Bone marrow (tissue), 2 donors: ENCODE results near the gene MRPL17.

Experiments used
- DNase-seq, 2 donors: peaks; one replicate each; lab custom pipeline; 2025; lab: John Stamatoyannopoulos, UW

The MRPL17 gene

DNA sequence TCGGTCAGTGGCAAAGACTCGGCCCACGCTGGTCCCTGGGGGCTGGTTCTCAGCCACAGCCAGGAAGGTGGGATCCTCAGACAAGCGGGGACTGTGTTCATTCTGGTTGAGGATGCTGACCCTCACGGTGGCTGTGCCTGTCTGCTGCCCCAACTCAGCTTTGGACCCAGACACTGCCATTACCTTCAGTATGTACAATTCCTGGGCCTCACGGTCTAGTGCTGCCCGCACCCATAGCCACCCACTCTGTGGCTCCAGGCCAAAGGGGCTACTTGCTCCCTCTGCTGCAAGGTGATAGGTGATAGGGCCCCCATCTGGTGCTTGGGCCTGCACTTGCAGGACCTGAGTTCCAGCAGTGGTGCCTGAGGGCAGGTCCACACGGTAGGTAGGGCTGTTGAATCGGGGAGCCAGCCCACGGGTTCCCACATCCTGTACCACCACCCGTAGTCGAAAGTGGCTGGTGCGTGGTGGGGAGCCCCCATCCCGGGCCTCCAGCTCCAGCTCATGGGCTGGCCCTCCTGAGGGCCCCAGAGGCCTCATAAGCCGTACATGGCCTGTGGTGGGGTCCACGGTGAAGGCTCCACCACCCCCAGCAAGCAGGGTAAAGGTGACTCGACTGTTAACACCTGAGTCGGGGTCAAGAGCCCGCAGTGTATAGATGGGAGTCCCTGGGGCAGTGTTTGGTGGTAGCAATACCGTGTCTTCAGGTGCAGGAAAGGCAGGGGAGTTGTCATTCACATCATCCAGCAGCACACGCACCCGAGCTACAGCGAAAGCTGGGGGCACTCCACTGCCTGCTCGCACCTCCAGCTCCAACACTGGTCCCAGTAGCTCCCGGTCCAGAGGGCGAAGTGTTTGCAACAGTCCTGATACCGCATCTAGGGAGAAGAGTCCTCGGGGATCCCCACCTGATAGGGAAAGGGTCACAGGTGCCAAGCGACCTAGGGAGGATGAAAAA lies 50.7 kb downstream of the MRPL17 start:
- DNase-seq: no peak

DNA sequence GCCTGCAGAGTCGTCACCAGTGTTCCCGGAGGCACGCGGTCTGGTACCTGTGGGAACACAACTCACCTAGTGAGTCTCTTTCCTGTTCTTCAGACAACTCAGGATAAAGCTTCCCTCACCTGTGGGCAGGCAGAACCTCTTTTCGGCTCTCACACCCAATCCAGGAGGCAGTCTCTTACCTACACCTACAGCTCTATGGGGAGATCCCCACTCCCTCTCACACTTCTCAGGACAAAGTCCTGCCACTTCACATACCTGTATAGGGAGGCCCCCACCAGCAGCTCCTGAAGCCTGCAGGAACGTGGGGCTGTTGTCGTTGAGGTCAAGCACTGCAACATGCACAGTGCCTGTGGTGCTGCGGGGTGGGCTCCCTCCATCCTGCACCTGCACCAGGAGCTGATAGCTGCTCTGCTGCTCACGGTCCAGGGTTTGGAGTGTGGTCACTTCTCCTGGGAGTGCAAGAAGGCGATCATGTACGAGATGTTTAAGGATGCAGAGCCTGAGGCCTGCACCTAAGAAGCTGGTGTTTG lies 51.7 kb downstream of the MRPL17 start:
- no peak for DNase-seq

DNA sequence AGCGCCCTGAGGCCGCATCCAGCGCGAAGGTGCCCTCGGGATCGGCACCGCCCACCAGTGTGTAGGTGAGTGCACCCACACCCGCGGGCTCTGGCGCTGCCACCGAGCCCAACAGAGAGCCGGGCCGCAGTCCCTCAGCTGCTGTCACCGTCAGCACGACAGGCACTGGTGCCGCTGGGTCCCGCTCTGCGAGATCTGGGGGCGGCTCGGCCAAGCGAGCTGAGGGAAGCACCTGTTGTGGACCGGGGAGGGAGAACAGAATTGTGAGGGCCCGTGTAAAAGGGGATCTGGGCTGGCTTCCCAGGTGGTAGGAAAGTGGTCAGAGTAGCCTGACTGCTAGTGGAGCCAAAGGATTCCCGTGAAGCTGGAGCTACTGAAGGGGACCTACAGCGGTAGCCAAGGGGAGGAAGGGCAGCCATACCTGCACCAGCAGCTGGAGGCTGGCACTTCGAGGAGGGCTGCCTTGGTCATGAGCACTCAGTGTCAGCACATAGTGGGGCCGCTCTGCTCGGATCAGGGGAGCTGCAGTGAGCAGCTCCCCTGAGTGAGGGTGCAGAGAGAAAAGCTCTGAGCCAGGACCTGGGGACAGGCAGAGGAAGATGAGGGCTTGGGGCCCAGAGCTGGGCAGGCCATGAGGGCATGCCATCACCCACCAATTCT lies 52.4 kb downstream of the MRPL17 start:
- DNase-seq: no peak
